Ovary (tissue), 3 donors: ENCODE data around the gene MALRD1.

ENCODE experiments used
- CTCF ChIP-seq, 3 donors: fragments of 450-650 bp in 2 of 3; fragments of 200-600 bp in 1 of 3; IDR thresholded peaks; one replicate each; pipeline versions ENCODE4 v1.5.1 to v1.8.0; 2016 to 2022; ENCODE audit warnings: antibody characterized with exemption in 3 of 3, mild to moderate bottlenecking in 1 of 3
- POLR2A ChIP-seq: fragments of 450-650 bp; IDR thresholded peaks from one replicate; pipeline ENCODE4 v1.6.1; 2017; ENCODE audit warnings: antibody characterized with exemption, mild to moderate bottlenecking, moderate library complexity
- donor health status: DM: no; HTN: no; CAD: no.

- TF ChIP-seq POLR2A (no peak), CTCF (IDR thresholded peaks at IDR 0.05) (no peak)
These were observed 201.9 kb downstream of the MALRD1 start for GRCh38 chr10:19250546-19250945.
